Measurements from ENCODE around the gene FANCG.

Gene FANCG

GRCh38 chr9:35103660-35104191 is 24.0 kb upstream of the FANCG start:
- peaks cover 6 to 64% (median 52%) of the 10 kb centered on the region in 4 experiments for H3K36me3 ChIP-seq (ENCODE audit: control insufficient read depth in 4 of 4, insufficient read depth in 4 of 4, low read length in 3 of 4)
- H3K27me3 ChIP-seq (replicated peaks in 2 of 5; ENCODE audit: control insufficient read depth in 4 of 5, insufficient read depth in 5 of 5, low read length in 4 of 5) = no peaks in the 10 kb centered on the region
- WGBS (ENCODE audit: insufficient coverage) = 56% methylated on average over 3 of the region's 5 CpGs
- peak overlapping the region; percentile 89 to 91 for H3K27ac ChIP-seq (ENCODE audit: insufficient read depth in 1 of 2, low read depth in 1 of 2, low read length in 2 of 2, poor library complexity in 1 of 2, severe bottlenecking in 2 of 2)
- H3K4me1 ChIP-seq (ENCODE audit: control extremely low read depth in 1 of 4, control insufficient read depth in 4 of 4, insufficient read depth in 4 of 4, low read length in 3 of 4) = peaks cover 9 to 48% (median 36%) of the 10 kb centered on the region in 4 experiments
- peak overlapping the region in 6 of 7 experiments; percentile 69 to 95 (median 87) for H3K4me3 ChIP-seq (ENCODE audit: control insufficient read depth in 1 of 7, extremely low read depth in 1 of 7, insufficient read depth in 4 of 7, low read depth in 2 of 7, low read length in 6 of 7)
- ChIA-PET POLR2A (interaction anchor here (0.9 to 1.5 kb wide), 5 partner anchors 8 to 58 kb away, joined by 3 to 6 read pairs (median 4); partner anchors contain the start of genes ATOSB, FANCG and UNC13B), CTCF (interaction anchor here (1.2 to 9.4 kb wide), 4 partner anchors 9 to 53 kb away, joined by 3 to 65 read pairs (median 29); partner anchors contain the start of genes ATOSB and PIGO)
- DNase-seq = no peak
- no peaks in the 10 kb centered on the region for H3K9me3 ChIP-seq (ENCODE audit: control extremely low read depth in 1 of 5, control insufficient read depth in 4 of 5, insufficient read depth in 2 of 5, low read depth in 1 of 5, low read length in 4 of 5)

DNA sequence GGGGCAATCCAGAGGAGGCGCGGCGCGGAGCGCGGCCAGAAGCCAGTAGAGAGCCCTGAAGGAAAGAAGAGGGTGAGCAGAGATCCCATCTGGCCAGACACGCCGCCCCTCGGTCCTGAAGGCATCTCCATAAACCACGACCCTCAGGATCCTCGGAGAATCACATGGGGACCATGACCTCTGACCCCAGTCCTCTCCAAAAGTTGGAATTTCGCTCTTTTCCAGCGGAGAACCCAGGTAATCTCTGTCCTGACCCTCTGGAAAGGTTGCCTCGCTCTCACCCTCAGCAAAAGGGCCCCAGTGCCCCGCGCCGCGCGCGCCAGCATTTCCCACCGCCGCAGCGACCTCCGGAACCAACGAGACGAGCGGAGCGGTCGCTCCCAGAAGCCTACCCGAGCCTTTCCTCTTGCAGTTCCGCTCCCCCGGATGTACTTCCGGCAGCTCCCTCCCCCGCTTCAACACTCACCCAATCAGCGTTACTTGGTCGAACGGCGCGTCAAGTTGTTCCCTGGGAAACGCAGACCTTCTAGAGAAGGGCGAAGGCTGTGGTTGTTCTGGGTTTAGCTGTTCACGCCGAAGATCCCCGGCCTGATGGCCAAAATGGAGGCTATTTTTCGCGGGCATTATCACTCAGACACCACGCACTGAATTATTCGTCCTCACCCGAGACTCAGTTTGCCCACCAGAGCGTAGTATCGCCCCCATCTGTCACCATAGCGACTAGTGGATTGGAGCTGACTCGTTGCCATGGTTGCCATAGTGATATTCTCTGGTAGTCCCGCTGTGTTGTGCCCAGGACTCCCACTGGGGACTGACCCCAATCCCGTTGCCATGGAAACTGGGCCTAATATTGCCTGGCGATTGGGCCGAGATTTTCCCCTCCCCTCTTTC is 23.3 kb upstream of the FANCG start, which contains the start of gene STOML2:
STOML2 (minus strand) TSS at position 363 of the 891 bp plus-strand sequence; CDS start at position 326, 37 bp downstream.
- under 1% methylated on average over 55 of the region's 57 CpGs for WGBS (ENCODE audit: insufficient coverage)
- POLR2A ChIA-PET = interaction anchor here (0.9 to 1.5 kb wide), 5 partner anchors 9 to 58 kb away, joined by 3 to 6 read pairs (median 4); partner anchors contain the start of genes ATOSB, FANCG and UNC13B
- peak within 1 kb of the TSS; percentile 67 to 95 (median 85) for H3K4me3 ChIP-seq (ENCODE audit: control insufficient read depth in 1 of 7, extremely low read depth in 1 of 7, insufficient read depth in 4 of 7, low read depth in 2 of 7, low read length in 6 of 7)
- no peaks in the 10 kb centered on the region for H3K9me3 ChIP-seq (ENCODE audit: control extremely low read depth in 1 of 5, control insufficient read depth in 4 of 5, insufficient read depth in 2 of 5, low read depth in 1 of 5, low read length in 4 of 5)
- H3K27ac ChIP-seq (ENCODE audit: insufficient read depth in 1 of 2, low read depth in 1 of 2, low read length in 2 of 2, poor library complexity in 1 of 2, severe bottlenecking in 2 of 2) = peak within 1 kb of the TSS; percentile 89 to 91
- peaks cover 8 to 41% (median 29%) of the 10 kb centered on the region in 4 experiments for H3K4me1 ChIP-seq (ENCODE audit: control extremely low read depth in 1 of 4, control insufficient read depth in 4 of 4, insufficient read depth in 4 of 4, low read length in 3 of 4)
- H3K36me3 ChIP-seq (ENCODE audit: control insufficient read depth in 4 of 4, insufficient read depth in 4 of 4, low read length in 3 of 4) = peaks cover 6 to 63% (median 50%) of the 10 kb centered on the region in 4 experiments
- H3K27me3 ChIP-seq (replicated peaks in 2 of 5; ENCODE audit: control insufficient read depth in 4 of 5, insufficient read depth in 5 of 5, low read length in 4 of 5) = no peaks in the 10 kb centered on the region
- DNase-seq = peak; percentile 97 to 98 (median 98)
- CTCF ChIA-PET = interaction anchor here (1.2 to 9.4 kb wide), 4 partner anchors 9 to 52 kb away, joined by 3 to 65 read pairs (median 29); partner anchors contain the start of genes ATOSB and PIGO

DNA sequence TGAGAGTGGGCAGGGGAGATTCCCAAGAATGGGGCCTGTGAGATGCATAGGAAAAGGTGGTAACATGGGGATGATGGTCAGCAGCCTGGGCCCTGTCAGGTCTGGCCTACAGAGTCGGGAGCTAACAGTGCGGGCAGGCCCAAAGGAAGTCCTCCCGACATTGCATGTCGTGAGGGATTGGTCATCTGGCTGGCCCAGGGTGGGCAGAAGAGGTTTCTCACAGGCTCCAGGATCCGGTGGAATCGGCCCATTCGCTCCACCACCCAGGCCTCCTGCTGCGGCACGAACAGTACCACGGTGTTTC is 22.7 kb upstream of the FANCG start:
- H3K27ac ChIP-seq (ENCODE audit: insufficient read depth in 1 of 2, low read depth in 1 of 2, low read length in 2 of 2, poor library complexity in 1 of 2, severe bottlenecking in 2 of 2) = peak overlapping the region; percentile 89 to 91
- ChIA-PET POLR2A (interaction anchor here (1.3 to 1.5 kb wide), 3 partner anchors 13 to 30 kb away, joined by 3 to 6 read pairs (median 5); partner anchors contain the start of genes ATOSB and FANCG), CTCF (interaction anchor here (1.3 to 9.4 kb wide), 5 partner anchors 8 to 203 kb away, joined by 4 to 65 read pairs (median 10); partner anchors contain the start of genes ATOSB, PIGO and VCP)
- H3K9me3 ChIP-seq (ENCODE audit: control extremely low read depth in 1 of 5, control insufficient read depth in 4 of 5, insufficient read depth in 2 of 5, low read depth in 1 of 5, low read length in 4 of 5) = no peaks in the 10 kb centered on the region
- no peak for DNase-seq
- WGBS (ENCODE audit: insufficient coverage) = 8% methylated on average over 8 of the region's 10 CpGs
- H3K4me3 ChIP-seq (ENCODE audit: control insufficient read depth in 1 of 7, extremely low read depth in 1 of 7, insufficient read depth in 4 of 7, low read depth in 2 of 7, low read length in 6 of 7) = peak overlapping the region; percentile 67 to 95 (median 85)
- peaks cover 6 to 58% (median 48%) of the 10 kb centered on the region in 4 experiments for H3K36me3 ChIP-seq (ENCODE audit: control insufficient read depth in 4 of 4, insufficient read depth in 4 of 4, low read length in 3 of 4)
- no peaks in the 10 kb centered on the region for H3K27me3 ChIP-seq (replicated peaks in 2 of 5; ENCODE audit: control insufficient read depth in 4 of 5, insufficient read depth in 5 of 5, low read length in 4 of 5)
- H3K4me1 ChIP-seq (ENCODE audit: control extremely low read depth in 1 of 4, control insufficient read depth in 4 of 4, insufficient read depth in 4 of 4, low read length in 3 of 4) = peaks cover 8 to 35% (median 25%) of the 10 kb centered on the region in 4 experiments

DNA sequence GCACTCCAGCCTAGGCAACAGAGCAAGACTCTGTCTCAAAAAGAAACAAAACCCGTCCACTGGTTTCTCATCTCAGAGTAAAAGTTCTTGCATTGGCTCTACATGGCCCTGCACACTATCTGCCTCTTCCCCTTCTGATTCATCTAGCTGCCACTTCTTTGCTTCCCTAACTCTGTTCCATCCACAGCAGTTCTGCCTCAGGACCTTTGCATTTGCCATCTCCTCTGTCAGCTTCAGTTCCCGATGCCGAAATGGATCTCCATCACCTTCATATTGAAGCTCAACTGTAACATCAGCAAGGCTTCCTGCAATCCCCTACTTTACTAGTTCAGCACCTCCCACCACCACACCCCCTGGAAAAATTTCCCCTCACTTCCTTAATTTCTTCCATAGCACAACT is 17.8 kb upstream of the FANCG start:
- 87% methylated on average over 3 of the region's 3 CpGs for WGBS (ENCODE audit: insufficient coverage)
- H3K4me3 ChIP-seq (ENCODE audit: control insufficient read depth in 1 of 7, extremely low read depth in 1 of 7, insufficient read depth in 4 of 7, low read depth in 2 of 7, low read length in 6 of 7) = no peak overlapping the region
- CTCF ChIA-PET = interaction anchor here (0.7 to 8.1 kb wide), 7 partner anchors 7 to 198 kb away, joined by 4 to 65 read pairs (median 5); partner anchors contain the start of gene STOML2

GRCh38 chr9:35096035-35096849 is 16.5 kb upstream of the FANCG start, which contains the start of gene PIGO:
TSS of gene PIGO (minus strand) at chr9:35096591. CDS start at chr9:35095565, 1,026 bp downstream.
- H3K4me1 ChIP-seq (ENCODE audit: control extremely low read depth in 1 of 4, control insufficient read depth in 4 of 4, insufficient read depth in 4 of 4, low read length in 3 of 4) = peaks cover 0 to 15% (median 14%) of the 10 kb centered on the region in 4 experiments
- H3K27me3 ChIP-seq (replicated peaks in 2 of 5; ENCODE audit: control insufficient read depth in 4 of 5, insufficient read depth in 5 of 5, low read length in 4 of 5) = no peaks in the 10 kb centered on the region
- H3K9me3 ChIP-seq (ENCODE audit: control extremely low read depth in 1 of 5, control insufficient read depth in 4 of 5, insufficient read depth in 2 of 5, low read depth in 1 of 5, low read length in 4 of 5) = no peaks in the 10 kb centered on the region
- peak; percentile 90 to 92 (median 92) for DNase-seq
- WGBS (ENCODE audit: insufficient coverage) = 0% methylated on average over 38 of the region's 53 CpGs
- H3K36me3 ChIP-seq (ENCODE audit: control insufficient read depth in 4 of 4, insufficient read depth in 4 of 4, low read length in 3 of 4) = peaks cover 4 to 51% (median 43%) of the 10 kb centered on the region in 4 experiments
- CTCF ChIA-PET = interaction anchor here (0.7 to 8.1 kb wide), 19 partner anchors 9 to 457 kb away, joined by 3 to 87 read pairs (median 5); partner anchors contain the start of genes ATOSB, FANCG, STOML2 and VCP
- H3K4me3 ChIP-seq (ENCODE audit: control insufficient read depth in 1 of 7, extremely low read depth in 1 of 7, insufficient read depth in 4 of 7, low read depth in 2 of 7, low read length in 6 of 7) = peak within 1 kb of the TSS; percentile 87 to 98 (median 94)
- POLR2A ChIA-PET = interaction anchor here (0.6 to 1.8 kb wide), 5 partner anchors 14 to 1044 kb away, joined by 3 to 4 read pairs (median 3); partner anchors contain the start of genes FANCG and VCP
- H3K27ac ChIP-seq (ENCODE audit: insufficient read depth in 1 of 2, low read depth in 1 of 2, low read length in 2 of 2, poor library complexity in 1 of 2, severe bottlenecking in 2 of 2) = peak within 1 kb of the TSS; percentile 98

More for the DNA sequence above, 17.8 kb upstream of the FANCG start:
- peaks cover 4 to 29% (median 25%) of the 10 kb centered on the region in 4 experiments for H3K4me1 ChIP-seq (ENCODE audit: control extremely low read depth in 1 of 4, control insufficient read depth in 4 of 4, insufficient read depth in 4 of 4, low read length in 3 of 4)
- no peaks in the 10 kb centered on the region for H3K27me3 ChIP-seq (replicated peaks in 2 of 5; ENCODE audit: control insufficient read depth in 4 of 5, insufficient read depth in 5 of 5, low read length in 4 of 5)
- no peak for DNase-seq
- H3K36me3 ChIP-seq (ENCODE audit: control insufficient read depth in 4 of 4, insufficient read depth in 4 of 4, low read length in 3 of 4) = peaks cover 3 to 43% (median 38%) of the 10 kb centered on the region in 4 experiments
- no peak overlapping the region for H3K27ac ChIP-seq (ENCODE audit: insufficient read depth in 1 of 2, low read depth in 1 of 2, low read length in 2 of 2, poor library complexity in 1 of 2, severe bottlenecking in 2 of 2)
- POLR2A ChIA-PET = interaction anchor here (1.0 to 1.5 kb wide), 2 partner anchors 13 to 18 kb away, joined by 3 to 4 read pairs; partner anchors contain the start of gene FANCG
- H3K9me3 ChIP-seq (ENCODE audit: control extremely low read depth in 1 of 5, control insufficient read depth in 4 of 5, insufficient read depth in 2 of 5, low read depth in 1 of 5, low read length in 4 of 5) = no peaks in the 10 kb centered on the region

GRCh38 chr9:35091536-35091935 is 11.8 kb upstream of the FANCG start:
- DNase-seq = no peak
- ChIA-PET POLR2A (interaction anchor here (0.8 kb wide), 1 partner anchor 9 kb away, joined by 3 read pairs; no protein-coding TSS in a partner anchor), CTCF (interaction anchor here (1.0 to 8.1 kb wide), 4 partner anchors 12 to 193 kb away, joined by 3 to 87 read pairs (median 34); partner anchors contain the start of genes FANCG and STOML2)
- 98% methylated on average over 17 of the region's 17 CpGs for WGBS (ENCODE audit: insufficient coverage)
- Histone ChIP-seq H3K4me3 (ENCODE audit: control insufficient read depth in 1 of 7, extremely low read depth in 1 of 7, insufficient read depth in 4 of 7, low read depth in 2 of 7, low read length in 6 of 7) (no peak overlapping the region), H3K36me3 (ENCODE audit: control insufficient read depth in 4 of 4, insufficient read depth in 4 of 4, low read length in 3 of 4) (peaks cover 18 to 70% (median 61%) of the 10 kb centered on the region in 4 experiments), H3K27ac (ENCODE audit: insufficient read depth in 1 of 2, low read depth in 1 of 2, low read length in 2 of 2, poor library complexity in 1 of 2, severe bottlenecking in 2 of 2) (no peak overlapping the region), H3K27me3 (replicated peaks in 2 of 5; ENCODE audit: control insufficient read depth in 4 of 5, insufficient read depth in 5 of 5, low read length in 4 of 5) (no peaks in the 10 kb centered on the region), H3K4me1 (ENCODE audit: control extremely low read depth in 1 of 4, control insufficient read depth in 4 of 4, insufficient read depth in 4 of 4, low read length in 3 of 4) (peaks cover 0 to 13% (median 12%) of the 10 kb centered on the region in 4 experiments), H3K9me3 (ENCODE audit: control extremely low read depth in 1 of 5, control insufficient read depth in 4 of 5, insufficient read depth in 2 of 5, low read depth in 1 of 5, low read length in 4 of 5) (no peaks in the 10 kb centered on the region)

Measured in common myeloid progenitor, CD34-positive (primary cell).